Skeletal muscle cell (primary cell): ENCODE measurements around the gene POLN.

Source experiments
- DNase-seq: peaks from one replicate; pipeline ENCODE4 v3.0.0-alpha.2; 2010; ENCODE audit warnings: low read depth
- H3K4me3 ChIP-seq: 2 replicates; pipeline ENCODE4 v1.5.1; 2011; ENCODE audit warnings: low read depth, mild to moderate bottlenecking, control low read depth, low read length, moderate library complexity

Gene POLN

GRCh38 chr4:2241410-2242353 is at the start of gene POLN, which contains the start of gene HAUS3:
Gene POLN (minus strand): TSS chr4:2242121. CDS start chr4:2229231, 12,890 bp downstream.
Gene HAUS3 (minus strand): TSS chr4:2242121. CDS start chr4:2240946, 1,175 bp downstream.
- peak; percentile 84 for DNase-seq
- H3K4me3 ChIP-seq, result peak within 1 kb of the TSS; percentile 84

- DNase-seq, result no peak
- no peak overlapping the region for H3K4me3 ChIP-seq
Measured at GRCh38 chr4:2290974-2291704, 49.2 kb upstream of the POLN start.

- no peak overlapping the region for H3K4me3 ChIP-seq
- no peak for DNase-seq
Measured at GRCh38 chr4:2290488-2290887, 48.6 kb upstream of the POLN start.

DNA sequence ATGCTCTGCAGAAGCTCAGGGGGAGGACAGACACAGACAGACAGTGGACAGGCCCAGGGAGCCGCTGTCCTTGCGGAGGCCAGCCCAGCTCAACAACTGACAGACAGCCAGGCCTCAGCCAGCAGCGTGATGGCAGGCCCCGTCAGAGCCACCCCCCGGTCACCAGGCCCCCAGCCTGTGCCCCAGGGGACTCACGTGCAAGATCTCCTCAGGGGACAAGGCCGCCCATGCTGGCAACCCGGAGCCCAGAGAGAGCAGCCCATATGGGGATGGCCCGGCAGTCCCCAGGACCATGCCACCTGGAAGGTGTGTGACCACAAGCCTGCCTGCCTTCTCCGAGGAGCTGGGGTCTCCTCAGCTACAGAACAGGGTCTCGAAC is 48.0 kb upstream of the POLN start:
- no peak for DNase-seq
- no peak overlapping the region for H3K4me3 ChIP-seq

GRCh38 chr4:2289311-2289954 is 47.5 kb upstream of the POLN start:
- DNase-seq, result no peak
- H3K4me3 ChIP-seq, result no peak overlapping the region

GRCh38 chr4:2288051-2288541 is 46.2 kb upstream of the POLN start:
- no peak overlapping the region for H3K4me3 ChIP-seq
- no peak for DNase-seq

DNA sequence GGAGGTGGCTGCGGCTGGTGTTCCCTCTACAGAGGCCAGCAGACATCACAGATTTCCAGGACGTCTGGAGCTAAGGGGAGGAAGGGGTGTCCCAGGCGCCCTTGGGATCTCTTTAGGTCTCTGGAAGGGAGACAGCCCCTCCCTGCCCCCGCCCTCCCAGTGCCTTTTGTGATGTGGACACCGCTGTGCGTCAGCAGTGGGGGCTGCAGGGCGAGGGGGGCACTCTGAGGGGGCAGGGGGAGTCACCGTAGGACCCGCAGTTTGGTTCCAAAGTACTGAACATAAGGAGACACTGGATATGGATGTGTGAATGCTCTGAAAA is 45.6 kb upstream of the POLN start:
- no peak overlapping the region for H3K4me3 ChIP-seq
- no peak for DNase-seq

- DNase-seq, result peak; percentile 39
- H3K4me3 ChIP-seq, result no peak overlapping the region
Measured at GRCh38 chr4:2286904-2287593, 45.1 kb upstream of the POLN start.

GRCh38 chr4:2285613-2286381 is 43.9 kb upstream of the POLN start:
- DNase-seq, result no peak
- H3K4me3 ChIP-seq, result no peak overlapping the region

DNA sequence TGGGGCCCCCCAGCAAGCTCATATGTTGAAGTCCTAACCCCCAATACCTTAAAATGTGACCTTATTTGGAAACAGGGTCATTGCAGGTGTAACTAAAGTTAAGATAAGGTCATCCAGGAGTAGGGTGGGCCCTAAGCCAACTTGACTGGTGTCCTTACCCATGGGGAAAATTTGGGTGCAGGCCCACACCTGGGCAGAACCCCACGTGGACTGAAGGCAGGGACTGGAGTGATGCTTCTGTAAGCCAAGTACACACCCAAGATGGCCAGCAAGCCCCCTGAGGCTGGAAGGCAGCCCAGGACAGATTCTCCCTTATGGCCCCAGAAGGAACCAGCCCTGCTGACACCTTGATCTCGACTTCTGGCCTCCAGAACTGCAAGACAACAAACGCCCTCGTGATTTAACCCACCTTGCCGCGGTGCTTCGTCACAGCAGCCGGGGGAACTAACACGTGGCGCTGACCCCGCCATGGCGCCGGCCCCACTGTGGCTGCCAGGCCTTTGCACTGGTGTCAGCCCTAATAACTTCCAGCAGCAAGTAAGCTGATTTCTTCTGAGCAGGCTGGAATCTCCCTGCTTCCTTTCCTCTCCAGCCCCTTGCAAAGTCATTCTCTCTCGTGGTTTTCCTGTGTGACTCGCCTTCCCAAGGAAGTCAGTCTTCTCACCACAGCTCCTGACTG is 43.2 kb upstream of the POLN start:
- no peak for DNase-seq
- no peak overlapping the region for H3K4me3 ChIP-seq

- no peak for DNase-seq
- no peak overlapping the region for H3K4me3 ChIP-seq
Measured at GRCh38 chr4:2284161-2284933, 42.4 kb upstream of the POLN start.

DNA sequence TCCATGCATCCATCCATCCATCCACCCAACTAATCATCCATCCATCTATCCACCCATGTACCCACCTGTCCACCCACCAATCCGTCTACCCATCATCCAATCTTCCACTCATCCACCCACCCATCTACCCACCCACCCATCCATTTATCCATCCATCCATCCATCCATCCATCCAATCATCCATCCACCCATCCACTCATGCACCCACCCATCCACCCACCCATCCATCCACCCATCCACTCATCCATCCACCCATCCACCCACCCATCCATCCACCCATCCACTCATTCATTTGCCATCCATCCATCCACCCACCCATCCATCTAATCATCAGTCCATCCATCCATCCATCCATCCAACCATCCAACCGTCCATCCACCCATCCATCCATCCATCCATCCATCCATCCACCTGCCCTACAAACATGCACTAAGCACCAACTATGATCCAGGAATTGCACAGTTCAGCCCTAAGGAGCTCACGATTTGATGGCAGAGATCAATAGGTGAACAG is 41.3 kb upstream of the POLN start:
- no peak overlapping the region for H3K4me3 ChIP-seq
- DNase-seq, result no peak

- H3K4me3 ChIP-seq, result no peak overlapping the region
- DNase-seq, result no peak
Measured at GRCh38 chr4:2281575-2282343, 39.8 kb upstream of the POLN start.

DNA sequence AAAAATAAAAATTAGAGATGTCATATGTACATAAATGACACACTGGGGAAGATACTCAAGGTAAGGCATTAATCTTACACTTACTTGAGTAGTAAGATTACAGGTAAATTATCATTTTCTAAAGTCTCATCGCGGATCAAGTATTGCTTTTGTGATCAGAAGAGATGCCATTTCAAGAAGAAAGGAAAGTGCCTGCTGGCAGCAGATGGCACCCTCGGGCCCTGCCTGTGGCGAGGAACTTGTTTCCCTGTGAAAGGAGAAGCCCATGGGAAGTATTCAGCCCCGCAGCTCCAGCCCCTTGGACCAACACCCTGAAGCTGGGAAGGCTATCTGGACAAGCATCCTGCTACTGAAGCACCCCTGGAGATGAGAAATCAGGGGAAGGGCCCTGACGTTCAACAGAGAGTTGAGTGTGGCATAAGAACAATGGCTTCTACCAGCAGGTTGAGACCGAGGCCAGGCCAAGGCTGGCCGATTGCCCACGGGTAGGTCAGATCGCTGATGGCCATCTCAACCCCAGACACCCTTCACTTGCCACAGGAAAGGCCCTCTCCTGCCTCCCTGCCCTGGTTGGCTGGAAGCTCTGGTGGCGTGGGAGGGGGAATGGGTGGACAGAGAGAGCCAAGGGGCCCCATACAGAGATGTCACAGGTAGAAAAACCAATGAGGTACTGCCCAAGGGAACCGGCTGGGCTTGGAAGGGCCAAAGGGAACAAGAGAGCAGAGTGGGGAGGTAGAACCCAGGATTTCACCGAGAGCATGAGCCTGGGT is 38.8 kb upstream of the POLN start:
- no peak overlapping the region for H3K4me3 ChIP-seq
- no peak for DNase-seq

DNA sequence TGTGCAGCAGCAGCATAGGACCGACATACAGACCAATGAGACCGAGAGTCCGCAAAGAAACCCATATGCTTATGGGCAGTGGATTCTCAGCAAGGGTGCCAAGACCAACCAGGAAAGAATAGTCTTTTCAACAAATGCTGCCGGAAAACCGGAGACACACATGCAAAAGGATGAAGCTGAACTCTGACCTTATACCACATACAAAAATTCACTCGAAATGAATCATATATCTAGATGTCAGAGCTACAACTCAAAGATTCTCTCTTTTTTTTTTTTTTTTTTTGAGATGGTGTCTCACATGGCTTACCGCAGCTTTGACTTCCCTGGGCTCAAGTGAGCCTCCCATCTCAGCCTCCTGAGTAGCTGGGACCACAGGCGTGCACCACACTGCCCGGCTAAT is 36.0 kb upstream of the POLN start:
- DNase-seq, result no peak

More for the DNA sequence above, 36.0 kb upstream of the POLN start:
- H3K4me3 ChIP-seq, result no peak overlapping the region
